ENCODE results near the gene GAPDH.

GRCh38 chr12:6548556-6548955, 14.2 kb downstream of the GAPDH start:
- TF ChIP-seq CTCF (IDR thresholded peaks at IDR 0.05; ENCODE audit: low read depth, low read length, poor library complexity, severe bottlenecking) (no peak), EZH2phosphoT487 (IDR thresholded peaks at IDR 0.05; ENCODE audit: borderline replicate concordance, low read length) (no peak)

All from DOHH2 (cell line).